Common myeloid progenitor, CD34-positive (primary cell): ENCODE measurements around the gene INMT.

ENCODE experiments used
- CTCF ChIA-PET: fragments of 350-600 bp; sonication (Branson Sonifier 250); formaldehyde crosslinking; loops from one replicate; lab custom pipeline; 2021; ENCODE audit warnings: antibody characterized with exemption; lab: Charles Lee
- POLR2A ChIA-PET: fragments of 350-600 bp; sonication (Branson Sonifier 250); formaldehyde crosslinking; loops from one replicate; lab custom pipeline; 2021; ENCODE audit warnings: antibody characterized with exemption; lab: Charles Lee
- DNase-seq, 3 donors: peaks; one replicate each; pipeline versions ENCODE4 v3.0.0 to v3.0.0-alpha.2; 2013
- H3K27ac ChIP-seq, 2 experiments: 1 replicate in 1 of 2; 2 replicates in 1 of 2; pipeline ENCODE4 v1.7.0; 2013; ENCODE audit warnings: inconsistent platforms in 2 of 2, low read length in 2 of 2, mild to moderate bottlenecking in 2 of 2, low read depth in 1 of 2, moderate library complexity in 1 of 2; ENCODE audit not compliant: severe bottlenecking in 2 of 2, insufficient read depth in 1 of 2, poor library complexity in 1 of 2
- H3K27me3 ChIP-seq, 5 experiments: replicated peaks in 2 of 5; 1 replicate in 3 of 5; 2 replicates in 2 of 5; pipeline versions ENCODE4 v1.6.1 to v1.7.0; 2013; ENCODE audit warnings: low read length in 4 of 5, mild to moderate bottlenecking in 2 of 5, moderate library complexity in 2 of 5, inconsistent platforms in 1 of 5; ENCODE audit not compliant: insufficient read depth in 5 of 5, control insufficient read depth in 4 of 5
- H3K36me3 ChIP-seq, 4 experiments: 1 replicate in 2 of 4; 2 replicates in 2 of 4; pipeline versions ENCODE4 v1.6.1 to v1.7.0; 2013; ENCODE audit warnings: low read length in 3 of 4, control low read depth in 1 of 4, mild to moderate bottlenecking in 1 of 4; ENCODE audit not compliant: control insufficient read depth in 4 of 4, insufficient read depth in 4 of 4
- H3K4me1 ChIP-seq, 4 experiments: 1 replicate in 3 of 4; 2 replicates in 1 of 4; pipeline versions ENCODE4 v1.6.1 to v1.7.1; 2013; ENCODE audit warnings: low read length in 3 of 4, mild to moderate bottlenecking in 3 of 4, control low read depth in 1 of 4, inconsistent platforms in 1 of 4, moderate library complexity in 1 of 4; ENCODE audit not compliant: control insufficient read depth in 4 of 4, insufficient read depth in 4 of 4; ENCODE audit errors: control extremely low read depth in 1 of 4
- H3K4me3 ChIP-seq, 7 experiments: 1 replicate in 4 of 7; 2 replicates in 3 of 7; pipeline versions ENCODE4 v1.5.1 to v1.7.0; 2013; ENCODE audit warnings: mild to moderate bottlenecking in 7 of 7, low read length in 6 of 7, moderate library complexity in 6 of 7, inconsistent platforms in 2 of 7, low read depth in 2 of 7, control low read depth in 1 of 7; ENCODE audit not compliant: insufficient read depth in 4 of 7, control insufficient read depth in 1 of 7; ENCODE audit errors: extremely low read depth in 1 of 7
- H3K9me3 ChIP-seq, 5 experiments: 1 replicate in 4 of 5; 2 replicates in 1 of 5; pipeline versions ENCODE4 v1.6.1 to v1.7.1; 2013; ENCODE audit warnings: low read length in 4 of 5, mild to moderate bottlenecking in 2 of 5, inconsistent platforms in 1 of 5, low read depth in 1 of 5, moderate library complexity in 1 of 5; ENCODE audit not compliant: control insufficient read depth in 4 of 5, insufficient read depth in 2 of 5; ENCODE audit errors: control extremely low read depth in 1 of 5
- WGBS: methylation state at CpG from one replicate; pipeline ENCODE4 v1.1.5; 2013; ENCODE audit not compliant: insufficient coverage; 5-methylcytosine and 5-hydroxymethylcytosine counted together

The INMT gene

GRCh38 chr7:30727061-30727945, 24.6 kb upstream of the INMT start:
- peaks cover 0 to 9% (median 0%) of the 10 kb centered on the region in 5 experiments for H3K27me3 ChIP-seq
- POLR2A ChIA-PET = interaction anchor here (0.6 kb wide), 1 partner anchor 52 kb away, joined by 3 read pairs; no protein-coding TSS in a partner anchor
- H3K36me3 ChIP-seq = no peaks in the 10 kb centered on the region
- peak overlapping the region in 1 of 7 experiments; percentile 43 for H3K4me3 ChIP-seq
- no peaks in the 10 kb centered on the region for H3K9me3 ChIP-seq
- DNase-seq = peak; percentile 19 to 80 (median 74)
- WGBS = 63% methylated on average over 6 of the region's 8 CpGs
- no peak overlapping the region for H3K27ac ChIP-seq
- peaks cover 0 to 19% (median 9%) of the 10 kb centered on the region in 4 experiments for H3K4me1 ChIP-seq
- CTCF ChIA-PET = interaction anchor here (0.9 to 2.0 kb wide), 3 partner anchors 11 to 45 kb away, joined by 3 to 5 read pairs (median 4); partner anchors contain the start of gene CRHR2

GRCh38 chr7:30728591-30729100, 23.3 kb upstream of the INMT start:
- peaks cover 0 to 19% (median 9%) of the 10 kb centered on the region in 4 experiments for H3K4me1 ChIP-seq
- no peaks in the 10 kb centered on the region for H3K9me3 ChIP-seq
- no peaks in the 10 kb centered on the region for H3K36me3 ChIP-seq
- ChIA-PET CTCF (interaction anchor here (1.0 to 2.0 kb wide), 2 partner anchors 10 to 12 kb away, joined by 3 to 5 read pairs; no protein-coding TSS in a partner anchor), POLR2A (no interaction called here)
- no peak overlapping the region for H3K27ac ChIP-seq
- no peak overlapping the region for H3K4me3 ChIP-seq
- 93% methylated on average over 4 of the region's 6 CpGs for WGBS
- H3K27me3 ChIP-seq = peaks cover 0 to 6% (median 0%) of the 10 kb centered on the region in 5 experiments
- no peak for DNase-seq

- Histone ChIP-seq H3K9me3 (no peaks in the 10 kb centered on the region), H3K27me3 (peaks cover 0 to 5% (median 0%) of the 10 kb centered on the region in 5 experiments), H3K4me3 (no peak overlapping the region), H3K36me3 (no peaks in the 10 kb centered on the region), H3K27ac (no peak overlapping the region), H3K4me1 (peaks cover 0 to 19% (median 9%) of the 10 kb centered on the region in 4 experiments)
- CTCF ChIA-PET = interaction anchor here (1.3 to 2.5 kb wide), 3 partner anchors 10 to 22 kb away, joined by 3 to 10 read pairs (median 4); no protein-coding TSS in a partner anchor
- DNase-seq = no peak
- POLR2A ChIA-PET = no interaction called here
- 87% methylated on average over 2 of the region's 2 CpGs for WGBS
These were observed 22.3 kb upstream of the INMT start for GRCh38 chr7:30729642-30730041.

GRCh38 chr7:30730097-30730496, 21.8 kb upstream of the INMT start:
- WGBS = 100% methylated on average over 2 of the region's 2 CpGs
- CTCF ChIA-PET = interaction anchor here (0.9 to 2.5 kb wide), 4 partner anchors 9 to 48 kb away, joined by 3 to 10 read pairs (median 4); partner anchors contain the start of gene CRHR2
- Histone ChIP-seq H3K27ac (no peak overlapping the region), H3K4me3 (no peak overlapping the region), H3K27me3 (peaks cover 0 to 5% (median 0%) of the 10 kb centered on the region in 5 experiments), H3K36me3 (no peaks in the 10 kb centered on the region), H3K4me1 (peaks cover 0 to 19% (median 9%) of the 10 kb centered on the region in 4 experiments), H3K9me3 (no peaks in the 10 kb centered on the region)
- POLR2A ChIA-PET = no interaction called here
- DNase-seq = no peak

GRCh38 chr7:30730996-30731395, 20.9 kb upstream of the INMT start:
- no peaks in the 10 kb centered on the region for H3K36me3 ChIP-seq
- ChIA-PET CTCF (interaction anchor here (0.9 to 2.5 kb wide), 3 partner anchors 8 to 49 kb away, joined by 3 to 10 read pairs (median 4); partner anchors contain the start of gene CRHR2), POLR2A (no interaction called here)
- H3K27me3 ChIP-seq = peaks cover 0 to 5% (median 0%) of the 10 kb centered on the region in 5 experiments
- H3K27ac ChIP-seq = no peak overlapping the region
- H3K4me3 ChIP-seq = no peak overlapping the region
- no peak for DNase-seq
- H3K4me1 ChIP-seq = peaks cover 0 to 19% (median 9%) of the 10 kb centered on the region in 4 experiments
- no peaks in the 10 kb centered on the region for H3K9me3 ChIP-seq
- WGBS = 90% methylated on average over 2 of the region's 4 CpGs

- no peak for DNase-seq
- Histone ChIP-seq H3K9me3 (no peaks in the 10 kb centered on the region), H3K27ac (no peak overlapping the region), H3K4me1 (peaks cover 0 to 17% (median 8%) of the 10 kb centered on the region in 4 experiments), H3K4me3 (no peak overlapping the region), H3K36me3 (no peaks in the 10 kb centered on the region), H3K27me3 (peaks cover 0 to 5% (median 0%) of the 10 kb centered on the region in 5 experiments)
- POLR2A ChIA-PET = no interaction called here
- CTCF ChIA-PET = interaction anchor here (2.5 kb wide), 1 partner anchor 8 kb away, joined by 10 read pairs; no protein-coding TSS in a partner anchor
- 81% methylated on average over 9 of the region's 11 CpGs for WGBS
These were observed 20.4 kb upstream of the INMT start for GRCh38 chr7:30731581-30731980.
